ENCODE results near the gene PTPRD.

- TF ChIP-seq, protein P1, sequence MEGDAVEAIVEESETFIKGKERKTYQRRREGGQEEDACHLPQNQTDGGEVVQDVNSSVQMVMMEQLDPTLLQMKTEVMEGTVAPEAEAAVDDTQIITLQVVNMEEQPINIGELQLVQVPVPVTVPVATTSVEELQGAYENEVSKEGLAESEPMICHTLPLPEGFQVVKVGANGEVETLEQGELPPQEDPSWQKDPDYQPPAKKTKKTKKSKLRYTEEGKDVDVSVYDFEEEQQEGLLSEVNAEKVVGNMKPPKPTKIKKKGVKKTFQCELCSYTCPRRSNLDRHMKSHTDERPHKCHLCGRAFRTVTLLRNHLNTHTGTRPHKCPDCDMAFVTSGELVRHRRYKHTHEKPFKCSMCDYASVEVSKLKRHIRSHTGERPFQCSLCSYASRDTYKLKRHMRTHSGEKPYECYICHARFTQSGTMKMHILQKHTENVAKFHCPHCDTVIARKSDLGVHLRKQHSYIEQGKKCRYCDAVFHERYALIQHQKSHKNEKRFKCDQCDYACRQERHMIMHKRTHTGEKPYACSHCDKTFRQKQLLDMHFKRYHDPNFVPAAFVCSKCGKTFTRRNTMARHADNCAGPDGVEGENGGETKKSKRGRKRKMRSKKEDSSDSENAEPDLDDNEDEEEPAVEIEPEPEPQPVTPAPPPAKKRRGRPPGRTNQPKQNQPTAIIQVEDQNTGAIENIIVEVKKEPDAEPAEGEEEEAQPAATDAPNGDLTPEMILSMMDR (IDR thresholded peaks at IDR 0.05) = no peak
- TF ChIP-seq POLR2A (IDR thresholded peaks at IDR 0.05) = no peak
- TF ChIP-seq EP300 (IDR thresholded peaks at IDR 0.05) = no peak
These were observed 838.3 kb downstream of the PTPRD start for GRCh38 chr9:9774471-9774870.

Data from ovary (tissue), 3 donors.